A673 (cell line): ENCODE results near the gene NOS1AP.

Source experiments
- EZH2 ChIP-seq: fragments of 200-600 bp; sonication (generic); IDR thresholded peaks from 2 replicates; pipeline ENCODE4 v1.6.1; 2017; ENCODE audit warnings: borderline replicate concordance, low read depth, mild to moderate bottlenecking, mixed read lengths, antibody characterized with exemption, low read length; ENCODE audit not compliant: poor library complexity, severe bottlenecking
- TF ChIP-seq, protein P1 (sequence below): fragments of 300-800, 200-600 bp; sonication (generic); conservative IDR thresholded peaks from 2 replicates; pipeline ENCODE4 v1.5.1; 2017; ENCODE audit warnings: low read depth, mild to moderate bottlenecking, antibody characterized with exemption, low read length, moderate library complexity, mixed read lengths

DNA sequence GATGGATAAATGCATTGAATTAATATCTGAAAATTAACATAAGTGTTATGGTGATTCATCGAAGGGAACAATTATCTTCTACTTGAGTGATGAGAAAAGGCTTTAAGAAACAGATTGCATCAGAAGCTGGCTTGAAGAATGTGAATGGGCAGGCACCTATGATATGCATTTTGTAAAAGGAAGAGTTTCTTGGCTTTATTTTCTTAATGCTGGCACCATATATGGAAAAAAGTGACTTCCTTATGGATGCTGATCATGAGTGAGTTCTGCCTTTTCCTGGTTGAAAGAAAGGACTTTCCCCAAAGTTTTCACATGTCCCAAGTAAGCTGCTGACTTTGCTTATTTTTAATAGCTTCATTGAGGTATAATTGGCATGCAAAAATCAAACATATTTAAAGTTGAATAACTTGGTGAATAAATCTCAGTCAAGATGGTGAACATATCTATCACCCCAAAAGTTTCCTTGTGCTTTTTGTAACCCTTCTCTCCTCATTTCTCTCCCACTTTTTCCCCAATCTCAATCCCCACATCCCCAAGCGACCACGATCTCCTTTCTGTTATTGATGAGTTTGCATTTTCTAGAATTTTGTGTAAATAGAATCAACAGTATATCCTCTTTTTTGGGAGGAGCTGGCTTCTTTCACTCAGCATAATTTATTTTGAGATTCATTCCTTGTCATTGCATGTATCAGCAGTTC, 233.0 kb downstream of the NOS1AP start:
- TF ChIP-seq EZH2 = no peak
- TF ChIP-seq, protein P1, sequence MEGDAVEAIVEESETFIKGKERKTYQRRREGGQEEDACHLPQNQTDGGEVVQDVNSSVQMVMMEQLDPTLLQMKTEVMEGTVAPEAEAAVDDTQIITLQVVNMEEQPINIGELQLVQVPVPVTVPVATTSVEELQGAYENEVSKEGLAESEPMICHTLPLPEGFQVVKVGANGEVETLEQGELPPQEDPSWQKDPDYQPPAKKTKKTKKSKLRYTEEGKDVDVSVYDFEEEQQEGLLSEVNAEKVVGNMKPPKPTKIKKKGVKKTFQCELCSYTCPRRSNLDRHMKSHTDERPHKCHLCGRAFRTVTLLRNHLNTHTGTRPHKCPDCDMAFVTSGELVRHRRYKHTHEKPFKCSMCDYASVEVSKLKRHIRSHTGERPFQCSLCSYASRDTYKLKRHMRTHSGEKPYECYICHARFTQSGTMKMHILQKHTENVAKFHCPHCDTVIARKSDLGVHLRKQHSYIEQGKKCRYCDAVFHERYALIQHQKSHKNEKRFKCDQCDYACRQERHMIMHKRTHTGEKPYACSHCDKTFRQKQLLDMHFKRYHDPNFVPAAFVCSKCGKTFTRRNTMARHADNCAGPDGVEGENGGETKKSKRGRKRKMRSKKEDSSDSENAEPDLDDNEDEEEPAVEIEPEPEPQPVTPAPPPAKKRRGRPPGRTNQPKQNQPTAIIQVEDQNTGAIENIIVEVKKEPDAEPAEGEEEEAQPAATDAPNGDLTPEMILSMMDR = no peak
